PFSK-1 (cell line): ENCODE measurements around the gene PIP5KL1.

Experiments
- POLR2AphosphoS5 ChIP-seq: IDR thresholded peaks from 2 replicates; pipeline ENCODE4 v1.6.1; 2012; ENCODE audit warnings: low read depth, mild to moderate bottlenecking, control low read depth, low read length, moderate library complexity
- TAF1 ChIP-seq: IDR thresholded peaks from 2 replicates; pipeline ENCODE4 v1.6.1; 2012; ENCODE audit warnings: low read length, control low read depth, borderline replicate concordance; ENCODE audit not compliant: insufficient read depth
- TF ChIP-seq, protein P1 (sequence below), 2 experiments: IDR thresholded peaks; 2 replicates each; pipeline versions ENCODE4 v1.6.1 to v1.8.0; 2011 to 2012; ENCODE audit warnings: low read depth in 2 of 2, low read length in 2 of 2, control low read depth in 1 of 2, inconsistent platforms in 1 of 2, mild to moderate bottlenecking in 1 of 2, moderate library complexity in 1 of 2; ENCODE audit not compliant: insufficient read depth in 1 of 2

DNA sequence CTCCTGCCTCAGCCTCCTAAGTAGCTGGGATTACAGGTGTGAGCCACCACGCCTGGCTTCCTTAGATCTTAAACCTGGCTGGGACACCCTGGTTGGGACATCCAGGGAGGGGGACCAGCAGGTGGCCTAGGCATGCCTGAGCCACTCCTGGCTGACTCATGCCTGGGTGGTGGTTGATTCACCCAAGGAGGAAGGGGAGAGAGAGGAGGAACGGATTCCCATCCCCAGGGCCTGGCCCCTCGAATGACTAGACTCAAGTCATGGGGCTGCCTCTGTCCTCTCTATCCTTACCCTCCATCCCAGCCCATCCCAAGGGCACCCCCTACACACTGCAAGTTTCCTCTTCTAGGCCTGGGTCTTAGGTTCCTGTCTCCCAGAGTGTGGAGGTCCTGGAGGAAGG, 37.5 kb upstream of the PIP5KL1 start:
- TF ChIP-seq POLR2AphosphoS5 (no peak), TAF1 (no peak)
- TF ChIP-seq, protein P1, sequence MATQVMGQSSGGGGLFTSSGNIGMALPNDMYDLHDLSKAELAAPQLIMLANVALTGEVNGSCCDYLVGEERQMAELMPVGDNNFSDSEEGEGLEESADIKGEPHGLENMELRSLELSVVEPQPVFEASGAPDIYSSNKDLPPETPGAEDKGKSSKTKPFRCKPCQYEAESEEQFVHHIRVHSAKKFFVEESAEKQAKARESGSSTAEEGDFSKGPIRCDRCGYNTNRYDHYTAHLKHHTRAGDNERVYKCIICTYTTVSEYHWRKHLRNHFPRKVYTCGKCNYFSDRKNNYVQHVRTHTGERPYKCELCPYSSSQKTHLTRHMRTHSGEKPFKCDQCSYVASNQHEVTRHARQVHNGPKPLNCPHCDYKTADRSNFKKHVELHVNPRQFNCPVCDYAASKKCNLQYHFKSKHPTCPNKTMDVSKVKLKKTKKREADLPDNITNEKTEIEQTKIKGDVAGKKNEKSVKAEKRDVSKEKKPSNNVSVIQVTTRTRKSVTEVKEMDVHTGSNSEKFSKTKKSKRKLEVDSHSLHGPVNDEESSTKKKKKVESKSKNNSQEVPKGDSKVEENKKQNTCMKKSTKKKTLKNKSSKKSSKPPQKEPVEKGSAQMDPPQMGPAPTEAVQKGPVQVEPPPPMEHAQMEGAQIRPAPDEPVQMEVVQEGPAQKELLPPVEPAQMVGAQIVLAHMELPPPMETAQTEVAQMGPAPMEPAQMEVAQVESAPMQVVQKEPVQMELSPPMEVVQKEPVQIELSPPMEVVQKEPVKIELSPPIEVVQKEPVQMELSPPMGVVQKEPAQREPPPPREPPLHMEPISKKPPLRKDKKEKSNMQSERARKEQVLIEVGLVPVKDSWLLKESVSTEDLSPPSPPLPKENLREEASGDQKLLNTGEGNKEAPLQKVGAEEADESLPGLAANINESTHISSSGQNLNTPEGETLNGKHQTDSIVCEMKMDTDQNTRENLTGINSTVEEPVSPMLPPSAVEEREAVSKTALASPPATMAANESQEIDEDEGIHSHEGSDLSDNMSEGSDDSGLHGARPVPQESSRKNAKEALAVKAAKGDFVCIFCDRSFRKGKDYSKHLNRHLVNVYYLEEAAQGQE (IDR thresholded peaks at IDR 0.05; ENCODE audit: insufficient read depth in 1 of 2, low read depth in 2 of 2, low read length in 2 of 2): no peak
